Panc1 (cell line): ENCODE data around the gene PPP1R1B. TPM values are rescaled to one million over a fixed set of nuclear protein-coding genes. Genes with fewer than 3 reads are reported as not detected.

Experiments
- total RNA-seq: library from RNA; stranded (reverse); gene quantifications from one replicate; pipeline ENCODE4 v1.2.1, GENCODE V29; 2021; ENCODE audit not compliant: unreplicated experiment

Gene PPP1R1B
- total RNA-seq, 1 experiment from 2014 or later: 45.7 TPM

Other genes with a start within 250 kb of the PPP1R1B start
- gene FBXL20, start 225.3 kb upstream of the PPP1R1B start, total RNA-seq: 9.9 TPM
- 41.4 TPM for gene MED1, start 175.7 kb upstream of the PPP1R1B start, total RNA-seq
- gene CDK12, start 165.5 kb upstream of the PPP1R1B start, total RNA-seq: 57.8 TPM
- not detected for gene NEUROD2, start 19.0 kb upstream of the PPP1R1B start, total RNA-seq
- 44.8 TPM for gene STARD3, start 10.2 kb downstream of the PPP1R1B start, total RNA-seq
- gene TCAP, start 38.4 kb downstream of the PPP1R1B start, total RNA-seq: 1.6 TPM
- gene PNMT, start 41.5 kb downstream of the PPP1R1B start, total RNA-seq: 2.4 TPM
- gene PGAP3, start 61.1 kb downstream of the PPP1R1B start, total RNA-seq: 21.8 TPM
- 68.6 TPM for gene ERBB2, start 73.1 kb downstream of the PPP1R1B start, total RNA-seq
- gene MIEN1, start 103.6 kb downstream of the PPP1R1B start, total RNA-seq: 103 TPM
- 2.8 TPM for gene GRB7, start 111.0 kb downstream of the PPP1R1B start, total RNA-seq
- gene IKZF3, start 237.4 kb downstream of the PPP1R1B start, total RNA-seq: 0.59 TPM
- gene ZPBP2, start 241.2 kb downstream of the PPP1R1B start, total RNA-seq: not detected